ENCODE measurements around the gene CASTOR1.

CASTOR1 gene

DNA sequence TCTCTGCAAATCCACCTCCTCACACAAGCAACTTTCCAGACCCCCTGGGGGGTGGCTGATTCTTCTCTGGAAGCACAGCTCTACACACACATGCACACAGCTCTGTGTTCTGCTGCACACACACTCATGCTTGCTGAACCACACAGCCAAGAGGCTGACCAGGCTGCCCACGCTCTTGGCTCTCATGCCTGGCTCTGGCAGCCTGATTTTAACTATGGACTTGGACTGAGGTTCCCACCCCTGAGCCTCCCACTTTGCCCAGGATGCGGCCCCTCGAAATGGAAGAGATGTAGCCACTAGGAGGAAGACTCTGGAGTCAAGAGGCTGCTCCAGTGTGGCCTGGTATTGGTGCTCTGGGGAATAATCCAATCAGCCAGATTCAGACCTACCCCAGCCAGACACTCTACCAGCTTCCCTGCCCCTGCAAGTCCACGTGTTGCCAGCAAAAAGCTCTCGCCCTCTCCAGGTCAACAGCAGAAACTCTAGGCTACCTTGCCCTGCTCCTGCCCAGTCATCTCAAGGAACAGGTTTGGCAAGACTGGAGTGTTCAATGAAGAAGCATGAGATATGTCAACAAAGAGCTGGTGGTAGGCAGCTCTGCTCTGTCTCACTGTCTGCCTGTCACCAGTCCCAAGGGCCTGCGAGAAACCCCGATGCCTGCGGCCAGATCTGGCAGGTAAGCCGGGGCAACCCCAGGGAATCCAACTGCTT, 8.8 kb upstream of the CASTOR1 start:
- no peak for DNase-seq (ENCODE audit: low spot score)

DNA sequence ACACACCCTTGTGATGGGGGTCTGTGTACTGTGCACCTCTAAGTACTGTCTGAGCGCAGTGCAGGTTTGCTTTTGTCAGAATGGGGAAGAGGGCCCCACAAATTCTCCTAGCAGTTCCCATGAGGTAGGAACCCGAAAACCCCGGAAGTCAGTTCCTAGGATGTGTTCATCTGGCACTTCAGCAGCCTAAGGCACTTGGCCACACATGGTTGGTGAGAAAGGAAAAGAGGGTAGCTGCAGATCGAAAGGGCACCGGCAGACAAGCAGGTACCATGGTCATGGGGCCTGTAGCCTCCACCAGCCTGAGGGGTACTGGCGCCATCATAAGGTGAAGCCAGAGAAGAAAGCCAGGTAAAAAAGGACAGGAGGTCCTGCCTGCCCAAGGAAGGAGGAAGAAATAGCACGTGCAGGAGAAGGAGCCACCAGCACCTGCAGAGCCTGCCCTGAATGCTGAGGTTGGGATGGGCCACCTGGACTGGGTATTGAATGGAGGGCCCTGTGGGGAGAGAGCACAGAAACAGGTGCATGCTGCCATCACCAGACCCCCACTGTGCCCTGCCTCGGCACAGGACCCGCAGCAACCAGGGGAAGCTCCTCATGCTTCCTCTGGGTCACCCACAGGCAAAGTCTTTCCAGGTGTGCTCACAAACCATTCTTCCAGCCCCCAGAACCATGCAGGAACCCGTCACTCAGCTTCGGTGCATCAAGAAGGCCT, 8.1 kb upstream of the CASTOR1 start:
- DNase-seq (ENCODE audit: low spot score): no peak

DNA sequence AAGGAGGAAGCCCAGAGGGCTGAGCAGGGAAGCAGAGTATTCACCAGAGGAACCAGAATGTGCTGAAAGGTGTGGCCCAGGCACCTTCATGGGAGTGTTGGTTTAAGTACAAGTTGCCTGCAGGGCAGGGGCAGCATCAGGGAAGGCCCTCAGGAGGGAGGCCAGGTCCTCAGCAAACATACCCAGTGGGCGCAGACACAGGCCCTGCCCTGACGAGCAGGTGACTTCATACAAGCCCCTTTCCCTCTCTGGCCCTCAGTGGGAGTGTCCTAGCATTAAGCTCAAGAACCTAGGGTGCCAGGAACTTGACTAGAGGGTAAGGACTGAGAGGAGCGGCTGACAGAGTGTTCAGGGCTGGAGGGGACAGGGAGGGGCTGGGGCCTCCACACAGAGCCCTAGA, 7.5 kb upstream of the CASTOR1 start:
- DNase-seq (ENCODE audit: low spot score): no peak

DNA sequence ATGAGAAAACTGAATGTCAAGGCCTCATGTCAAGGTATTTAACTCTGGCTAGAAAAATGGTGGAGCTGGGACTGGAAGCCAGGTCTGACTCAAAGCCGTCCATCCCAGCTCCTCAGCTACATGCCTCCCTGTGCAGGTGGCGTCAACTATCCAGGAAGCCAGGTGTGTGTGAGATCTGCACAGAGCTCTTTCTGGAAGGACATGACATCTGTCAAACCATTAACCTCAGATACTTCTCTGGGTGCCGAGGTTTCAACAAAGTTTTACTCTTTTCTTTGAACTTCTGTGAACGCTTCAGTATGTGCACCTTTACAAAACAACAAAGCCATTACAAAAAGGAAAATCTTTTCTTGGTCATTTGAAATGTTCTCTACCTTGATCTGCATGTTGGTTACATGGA, 7.0 kb upstream of the CASTOR1 start:
- DNase-seq (ENCODE audit: low spot score): no peak

DNA sequence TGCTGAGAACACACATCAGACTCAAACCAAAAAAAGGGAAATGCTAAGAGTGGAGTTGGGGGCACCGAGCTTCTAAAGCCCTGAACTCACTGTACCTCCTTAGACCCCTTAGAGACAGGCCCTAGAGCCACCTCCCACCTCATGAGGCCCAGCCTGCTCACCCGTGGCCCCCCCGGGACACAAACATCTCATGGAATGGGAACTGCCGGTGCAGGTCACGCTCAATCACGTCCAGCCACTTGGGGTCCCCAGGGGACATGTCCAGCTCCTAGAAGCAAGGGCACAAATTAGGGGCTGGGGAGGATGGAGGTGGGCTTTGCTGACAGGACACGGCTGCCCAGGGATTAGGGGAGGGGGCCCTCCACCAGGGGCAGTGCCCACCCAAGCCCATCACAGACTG, 6.3 kb upstream of the CASTOR1 start:
- DNase-seq (ENCODE audit: low spot score): no peak

DNA sequence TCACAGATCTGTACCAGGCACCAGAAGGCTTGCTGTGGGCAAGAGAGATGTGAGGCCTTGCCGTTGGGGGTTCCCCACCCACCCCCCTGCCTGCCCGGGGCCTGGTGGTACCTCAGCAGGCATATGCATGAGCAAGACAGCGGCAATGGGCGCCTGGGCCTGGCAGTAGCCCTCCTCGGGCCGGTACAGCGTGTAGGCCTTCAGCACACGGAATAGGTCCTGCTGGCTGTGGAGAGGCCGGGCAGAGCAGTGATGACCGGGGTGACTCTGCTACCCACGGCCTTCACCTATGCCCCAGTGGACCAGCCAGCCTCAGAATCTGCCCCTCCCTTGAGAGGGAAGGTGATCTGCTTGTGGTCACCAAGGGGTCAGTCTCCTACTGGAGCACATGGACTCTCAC, 5.5 kb upstream of the CASTOR1 start:
- no peak for DNase-seq (ENCODE audit: low spot score)

DNA sequence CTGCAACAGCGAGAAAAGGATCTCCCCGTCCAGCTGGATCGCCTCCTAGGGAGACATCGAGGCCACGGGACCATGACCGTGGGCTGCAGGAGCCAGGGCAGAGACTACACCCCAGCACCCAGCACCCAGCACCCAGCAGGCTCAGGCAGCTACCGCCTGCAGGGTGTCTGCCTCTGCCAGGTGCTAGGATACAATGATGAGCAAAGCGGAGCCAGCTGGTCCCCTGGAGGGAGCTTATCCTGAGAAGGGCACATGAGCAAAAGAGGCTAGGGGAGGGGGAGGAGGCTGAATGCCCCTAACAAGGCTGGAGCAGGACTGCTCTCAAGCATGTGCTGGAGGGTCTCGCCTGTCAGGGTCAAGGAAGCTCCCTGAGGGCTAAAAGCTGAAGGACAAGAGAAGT, 4.8 kb upstream of the CASTOR1 start:
- peak; percentile 63 for DNase-seq (ENCODE audit: low spot score)

DNA sequence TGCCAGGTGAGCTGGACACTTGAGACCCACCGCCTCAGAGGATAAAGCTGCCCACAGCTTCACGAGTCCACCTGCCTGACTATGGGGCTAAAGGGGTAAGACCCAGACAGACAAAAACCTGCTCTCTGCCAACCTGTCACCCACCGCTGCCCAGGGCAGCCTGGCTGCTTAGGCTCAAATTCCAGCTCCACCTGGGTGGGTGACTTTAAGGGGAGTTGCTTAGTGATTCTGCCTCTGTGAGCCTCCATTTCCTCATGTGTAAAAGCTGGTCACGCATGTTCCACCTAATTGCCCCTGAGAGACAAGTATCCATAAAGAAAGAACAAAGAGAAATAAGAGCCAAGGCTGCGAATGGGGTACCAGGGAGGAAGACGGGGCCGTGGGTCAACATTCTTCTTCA, 3.7 kb upstream of the CASTOR1 start:
- DNase-seq (ENCODE audit: low spot score): no peak

DNA sequence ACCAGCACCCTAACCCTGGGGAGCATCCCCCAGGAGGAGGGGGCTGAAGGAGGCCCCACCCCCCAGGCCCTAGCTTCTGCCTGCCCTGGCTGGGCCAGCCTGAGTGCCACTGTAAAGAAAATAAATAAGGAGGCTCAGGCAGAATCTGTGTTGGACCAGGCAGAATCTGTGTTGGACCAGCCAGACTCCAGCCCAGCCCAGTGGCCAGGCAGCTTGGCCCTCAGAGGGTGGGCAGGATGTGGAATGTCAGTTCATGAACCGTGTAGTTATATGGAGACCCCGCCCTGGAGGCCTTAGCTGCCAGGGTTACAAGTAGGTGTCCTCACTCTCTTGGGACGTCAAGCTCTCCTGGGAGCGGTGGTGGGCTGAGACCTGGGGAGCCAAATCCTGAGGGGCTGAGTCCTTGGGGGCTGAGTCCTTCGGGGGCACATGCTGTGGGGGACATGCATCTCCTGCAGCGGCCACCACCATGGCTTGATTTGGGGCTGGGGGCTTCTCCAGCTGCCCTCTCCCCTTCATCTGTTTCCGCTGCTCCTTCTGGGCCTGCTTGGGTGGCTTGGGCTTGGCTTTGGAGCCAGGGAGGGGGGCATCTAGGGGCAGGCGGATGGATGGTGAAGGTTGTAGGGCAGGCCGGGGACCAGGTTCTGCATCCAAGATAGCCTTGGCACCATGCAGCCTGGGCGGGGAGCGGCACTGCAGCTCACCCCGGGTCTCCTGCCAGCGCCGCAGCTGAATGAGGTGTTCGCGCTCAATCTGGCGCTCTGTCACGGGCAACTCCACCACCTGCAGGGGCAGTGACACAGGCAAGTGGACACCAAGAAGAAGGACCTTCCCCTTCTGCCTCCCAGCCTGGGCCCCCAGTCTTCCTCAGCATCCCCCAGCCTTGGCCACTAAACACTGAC, 3.0 kb upstream of the CASTOR1 start:
- no peak for DNase-seq (ENCODE audit: low spot score)

DNA sequence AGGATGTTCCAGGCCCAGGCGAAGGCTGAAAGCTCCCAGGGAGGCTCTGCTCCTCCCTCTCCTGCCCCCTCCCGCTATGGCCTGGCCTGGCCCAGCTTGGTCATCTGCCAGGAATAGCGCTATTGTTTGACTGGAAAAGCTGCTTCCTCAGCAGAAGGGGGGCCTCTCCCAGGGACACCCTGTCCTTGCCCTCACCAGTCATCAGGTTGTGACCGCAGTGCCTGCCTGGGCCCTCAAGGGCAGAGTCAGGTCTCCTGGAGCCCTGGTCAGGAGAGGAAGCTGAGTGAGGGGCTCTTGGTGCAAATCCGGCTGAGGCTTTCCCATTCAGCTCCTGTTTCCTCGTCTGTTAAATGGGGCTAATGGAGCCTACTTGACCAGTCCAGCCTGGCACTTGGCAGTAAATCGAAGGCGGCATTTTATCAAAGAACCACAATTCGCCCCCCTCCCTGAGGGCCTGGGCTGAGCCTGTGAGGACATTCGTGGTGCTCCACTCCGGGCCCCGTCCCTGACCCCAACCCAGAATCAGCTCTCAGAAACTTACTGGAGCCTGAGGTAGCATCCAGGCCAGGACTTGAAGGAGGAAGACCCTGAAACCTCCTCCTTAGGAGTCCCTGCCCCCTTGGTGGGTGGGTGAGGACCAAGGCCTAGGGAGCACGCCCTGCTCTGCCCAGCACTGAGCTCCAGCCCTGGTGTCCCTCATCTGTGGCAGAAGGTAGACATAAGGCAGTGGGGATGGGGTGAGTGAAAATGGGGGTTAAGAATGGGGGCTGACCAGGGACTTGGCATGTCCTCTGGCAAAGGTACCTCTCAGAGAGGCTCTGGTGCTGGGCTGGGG, 2.0 kb upstream of the CASTOR1 start:
- peak; percentile 93 for DNase-seq (ENCODE audit: low spot score)

DNA sequence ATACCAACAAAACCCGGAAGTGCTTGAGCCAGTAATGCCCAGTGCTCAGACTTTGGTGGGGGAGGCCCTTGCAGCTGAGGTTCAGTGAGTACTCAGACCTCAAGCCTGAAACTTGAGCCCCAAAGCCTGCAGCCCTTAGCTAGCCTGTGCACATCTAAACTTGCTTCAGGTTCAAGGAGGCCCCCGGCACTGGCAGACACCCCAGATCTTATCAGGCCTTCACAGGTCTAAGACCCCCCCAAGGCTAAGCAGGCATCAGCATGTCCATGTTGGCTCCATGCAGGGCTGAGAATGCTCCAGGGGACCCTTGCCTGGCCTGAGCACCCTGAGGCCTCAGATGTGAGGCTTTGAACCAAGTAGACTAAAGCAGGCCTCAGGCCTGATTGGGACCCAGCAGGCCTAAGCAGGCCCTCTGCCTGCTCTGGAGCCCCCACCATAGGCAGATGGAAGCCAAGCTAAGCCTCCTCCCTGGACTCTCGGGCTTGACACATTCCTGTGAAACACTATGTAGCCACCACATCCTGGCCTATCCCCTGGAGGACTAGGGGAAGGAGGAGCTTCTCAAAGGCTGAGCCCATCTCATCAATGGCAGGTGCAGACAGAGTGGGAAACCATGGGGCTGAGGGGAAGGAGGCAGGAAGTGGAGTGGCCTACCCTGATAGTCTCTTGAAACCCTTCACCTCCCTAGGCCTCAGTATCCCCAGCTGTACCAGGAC, 1.2 kb upstream of the CASTOR1 start:
- DNase-seq (ENCODE audit: low spot score): no peak

DNA sequence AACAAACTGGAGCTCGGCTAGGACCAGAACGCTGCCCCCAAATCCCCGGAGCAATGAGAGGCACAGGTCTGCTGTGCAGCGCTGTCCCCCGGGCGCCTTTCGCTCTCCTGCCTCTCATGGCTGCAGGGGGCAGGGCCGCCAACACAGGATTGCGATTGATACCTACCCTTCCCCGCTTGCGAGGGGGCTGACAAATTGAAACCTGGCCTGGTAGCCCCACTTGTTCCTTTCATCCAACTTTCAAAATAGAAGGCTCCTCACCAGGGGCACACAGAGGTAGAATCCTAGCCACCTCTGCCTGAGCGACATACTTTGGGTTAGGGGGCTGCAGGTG, 642 bp upstream of the CASTOR1 start:
- DNase-seq (ENCODE audit: low spot score): no peak

DNA sequence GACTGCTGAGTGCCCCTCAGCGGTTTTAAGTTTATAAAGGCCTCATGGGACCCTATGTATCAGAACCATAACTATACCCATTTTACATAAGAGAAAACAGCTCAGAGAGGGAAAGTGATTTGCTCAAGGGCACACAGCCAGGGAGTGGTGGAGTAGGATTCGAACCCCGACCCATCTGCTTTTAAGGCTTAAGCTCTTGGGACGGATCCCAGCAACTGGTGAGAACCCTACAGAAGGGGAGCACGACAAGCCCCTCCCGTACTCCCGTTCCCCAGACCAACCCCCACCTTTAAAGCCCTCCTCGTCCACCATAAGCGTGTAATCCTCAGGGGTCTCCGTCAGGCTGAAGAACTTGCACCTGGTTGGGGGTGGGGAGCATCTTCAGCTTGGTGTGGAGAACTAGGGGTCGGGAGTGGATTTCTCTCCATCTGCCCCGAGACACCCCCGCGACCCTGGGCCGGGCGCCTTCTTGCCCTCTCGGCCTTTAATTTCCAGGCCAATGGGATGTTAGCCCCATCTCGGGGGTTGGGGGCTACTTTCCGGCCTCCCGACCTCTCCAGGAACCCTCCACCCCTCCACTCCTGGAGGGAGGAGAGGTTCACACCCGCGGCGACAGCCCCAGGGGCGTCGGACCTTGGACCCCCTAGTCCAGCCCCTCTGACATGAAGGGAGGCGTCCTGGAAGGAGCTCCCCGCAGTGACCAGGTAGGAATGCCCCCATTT, 725 bp downstream of the CASTOR1 start:
- DNase-seq (ENCODE audit: low spot score): no peak

DNA sequence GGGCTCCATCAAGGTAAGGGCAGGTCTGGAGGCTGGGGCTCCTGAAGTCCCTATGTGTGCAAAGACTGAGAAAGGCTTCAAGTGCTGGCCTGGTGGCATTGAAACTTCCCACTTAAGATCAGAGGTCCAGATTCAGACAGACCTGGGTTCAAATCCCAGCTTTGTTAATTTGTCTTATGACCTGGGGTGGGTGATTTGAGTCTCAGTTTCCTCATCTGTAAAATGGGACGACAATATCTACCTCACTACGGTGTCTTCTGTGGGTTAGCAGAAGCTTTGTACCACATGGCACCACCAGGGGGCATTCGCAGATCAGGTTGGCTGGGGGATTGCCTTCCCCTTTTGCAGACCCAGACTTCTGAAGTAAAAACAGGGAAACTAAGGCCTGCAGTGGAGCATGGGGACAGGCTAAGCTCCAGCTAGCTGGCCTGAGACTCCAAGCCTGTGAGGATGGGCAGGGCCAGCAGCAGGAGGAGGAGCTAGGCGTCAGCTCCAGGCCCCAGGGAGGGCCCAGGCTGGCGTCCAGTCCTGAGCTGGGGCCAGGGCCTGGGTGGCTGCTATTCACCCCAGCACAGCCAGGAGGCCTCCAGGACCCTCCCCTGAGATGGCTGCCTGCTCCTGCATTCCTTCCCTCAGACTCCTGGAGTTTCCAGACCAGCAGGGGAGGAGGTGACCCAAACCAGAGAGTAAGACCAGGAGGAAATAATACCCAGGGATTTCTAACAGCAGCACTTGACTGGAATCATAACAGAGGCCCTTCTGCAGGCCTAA, 1.5 kb downstream of the CASTOR1 start:
- peak; percentile 88 for DNase-seq (ENCODE audit: low spot score)

DNA sequence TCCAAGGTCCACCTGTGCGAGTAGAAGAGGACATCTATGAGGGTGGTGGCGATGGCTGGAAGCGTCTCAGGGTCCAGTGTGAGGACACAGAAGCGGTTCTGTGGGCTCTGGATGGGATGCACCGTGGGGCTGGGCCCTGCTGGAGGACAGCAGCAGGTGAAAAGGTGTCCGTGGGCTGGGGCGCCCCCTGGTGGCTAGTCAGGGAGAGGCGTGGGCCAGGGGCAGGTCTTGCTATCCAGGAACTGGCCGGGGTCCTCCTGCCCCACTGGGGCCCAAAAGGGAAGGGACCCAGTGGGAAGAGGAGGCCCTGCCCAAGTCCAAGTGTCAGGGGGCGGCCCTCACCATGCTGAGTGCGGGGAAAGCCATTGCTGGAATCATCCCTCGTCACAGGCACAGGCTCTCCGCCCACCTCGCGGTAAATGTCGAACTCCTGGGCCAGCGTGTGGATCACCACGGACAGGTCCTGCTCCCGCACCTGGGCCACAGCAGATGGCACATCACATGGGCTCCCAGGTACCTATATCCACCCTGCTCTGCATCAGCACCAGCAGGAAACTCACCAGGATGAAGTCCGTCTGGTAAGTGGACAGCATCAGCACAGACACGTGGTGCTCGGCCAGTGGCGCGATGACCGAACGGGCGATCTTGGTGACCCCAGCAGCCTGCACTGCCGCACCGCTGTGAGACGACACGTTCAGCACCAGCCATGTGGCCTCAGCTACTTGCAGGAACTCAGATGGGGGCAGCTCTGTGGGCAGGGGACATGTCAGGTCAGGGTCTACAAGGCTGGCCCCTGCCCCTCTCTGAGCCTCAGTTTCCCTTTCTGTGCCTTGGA, 2.3 kb downstream of the CASTOR1 start:
- DNase-seq (ENCODE audit: low spot score): peak; percentile 55

DNA sequence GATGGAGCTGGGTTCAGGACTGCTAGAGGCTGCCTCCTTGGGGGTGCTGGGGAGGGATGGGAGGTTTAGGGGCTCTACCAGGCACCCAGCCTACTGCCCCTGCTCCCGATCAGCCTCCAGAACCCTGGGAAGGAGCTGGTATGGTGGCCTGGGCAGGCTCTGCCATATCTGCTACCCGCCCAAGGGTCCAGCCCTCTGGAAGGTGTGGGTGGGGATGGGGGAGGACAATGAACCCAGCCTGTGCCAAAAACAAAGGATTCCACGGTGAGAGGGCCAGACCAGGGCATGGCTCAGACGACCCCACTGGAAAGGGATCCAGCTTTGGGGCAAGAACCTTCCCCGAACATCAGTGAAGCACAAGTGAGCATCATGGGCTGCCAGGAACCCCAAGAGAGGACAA, 3.0 kb downstream of the CASTOR1 start:
- no peak for DNase-seq (ENCODE audit: low spot score)

DNA sequence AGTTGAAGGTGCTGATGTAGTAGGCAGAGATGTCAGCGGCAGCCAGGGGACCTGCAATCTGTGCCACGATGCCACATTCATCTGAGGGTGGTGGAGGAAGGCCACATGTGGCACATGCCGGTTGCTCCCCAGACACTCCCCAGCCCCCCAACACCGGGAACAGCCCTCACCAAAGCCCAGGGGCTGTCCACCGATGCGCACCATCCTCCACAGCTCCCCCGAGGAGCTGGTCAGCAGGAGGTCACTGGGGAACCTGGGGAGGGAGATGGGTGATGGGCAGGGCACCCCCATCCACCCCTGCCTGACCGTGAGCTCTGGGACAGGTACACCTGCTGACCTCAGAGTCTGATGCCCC, 3.5 kb downstream of the CASTOR1 start:
- DNase-seq (ENCODE audit: low spot score): no peak

DNA sequence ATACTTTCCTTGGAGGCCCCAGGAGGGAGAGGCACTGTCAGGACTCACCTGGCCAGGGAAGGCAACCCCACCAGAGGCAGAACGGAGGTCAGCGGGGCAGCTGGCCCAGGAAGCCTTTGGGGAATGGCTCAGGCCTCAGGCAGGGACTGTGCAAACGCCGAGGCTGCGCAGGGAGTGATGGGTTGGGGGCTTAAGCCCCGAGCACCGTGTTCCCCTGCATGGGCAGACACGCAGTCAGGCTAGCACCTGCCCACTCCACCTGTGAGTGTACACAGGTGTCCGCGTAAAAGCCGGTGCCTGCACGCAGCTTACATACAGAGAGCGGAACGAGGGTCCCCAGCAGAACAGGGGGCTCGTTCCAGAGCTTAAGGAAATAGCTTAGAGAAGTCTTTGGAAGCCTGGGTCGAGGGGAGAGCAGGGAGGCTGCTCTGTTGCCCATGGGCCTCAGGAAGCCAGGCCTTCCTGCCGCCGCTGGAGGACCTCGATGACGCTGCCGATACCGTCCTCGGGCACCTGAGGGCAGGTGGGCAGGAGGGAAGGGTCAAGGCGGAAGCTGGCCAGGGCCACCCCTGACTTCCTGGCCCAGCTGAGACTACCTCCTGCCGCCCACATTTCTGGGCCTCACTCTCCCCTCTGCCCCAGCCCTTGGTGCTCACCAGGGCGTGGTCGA, 4.0 kb downstream of the CASTOR1 start:
- no peak for DNase-seq (ENCODE audit: low spot score)

DNA sequence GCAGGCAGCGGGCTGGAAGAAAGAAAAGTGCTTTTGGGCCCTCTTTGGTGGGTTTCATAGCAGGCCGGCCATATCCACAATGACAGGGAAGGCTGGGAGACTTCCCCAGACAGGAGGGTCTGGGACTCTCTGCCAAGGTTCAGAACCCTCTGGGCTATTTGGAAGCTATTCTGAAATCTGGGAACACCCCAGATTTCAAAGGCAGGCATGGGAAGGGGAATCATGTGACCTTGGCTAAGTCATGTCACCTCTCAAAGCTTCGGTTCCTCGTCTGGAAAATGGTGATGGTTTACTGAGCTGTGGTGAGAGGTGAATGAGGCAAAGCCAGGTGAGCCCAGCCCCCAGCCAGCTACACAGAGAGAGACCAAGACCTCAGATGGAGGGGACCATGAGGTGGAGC, 4.6 kb downstream of the CASTOR1 start:
- DNase-seq (ENCODE audit: low spot score): no peak
